SH-SY5Y (cell line): Measurements from ENCODE around the gene CDK19.

Experiments used
- GATA2 ChIP-seq: IDR thresholded peaks from 2 replicates; pipeline ENCODE4 v1.6.1; 2011; ENCODE audit warnings: mild to moderate bottlenecking, low read depth, low read length
- GATA3 ChIP-seq: IDR thresholded peaks from 2 replicates; pipeline ENCODE4 v1.6.1; 2011; ENCODE audit warnings: low read depth, mild to moderate bottlenecking, low read length, moderate library complexity

- no peak for TF ChIP-seq GATA3
- no peak for TF ChIP-seq GATA2
Measured at GRCh38 chr6:110710115-110710514, 105.2 kb downstream of the CDK19 start.
